Cardiac muscle cell (in vitro differentiated cells and primary cell): ENCODE data around the gene HLA-DMB. TPM values are rescaled to one million over a fixed set of nuclear protein-coding genes. Genes with fewer than 3 reads are reported as not detected.

Experiments
- DNase-seq, 2 donors: peaks; one replicate each; pipeline versions ENCODE4 v3.0.0 to v3.0.0-alpha.2; 2010 to 2017; ENCODE audit warnings: low read depth in 1 of 2, low spot score in 1 of 2
- H3K27ac ChIP-seq: fragments of 200-600 bp; sonication (generic); 2 replicates; pipeline ENCODE4 v1.5.1; 2016
- H3K27me3 ChIP-seq: fragments of 200-600 bp; sonication (generic); 2 replicates; pipeline ENCODE4 v1.6.0; 2016; ENCODE audit warnings: control low read depth
- H3K36me3 ChIP-seq: fragments of 200-600 bp; sonication (generic); 2 replicates; pipeline ENCODE4 v1.5.1; 2016; ENCODE audit warnings: control low read depth
- H3K4me1 ChIP-seq: fragments of 200-600 bp; sonication (generic); 2 replicates; pipeline ENCODE4 v1.8.1; 2017; ENCODE audit warnings: low read depth, mild to moderate bottlenecking, mixed run types
- H3K4me3 ChIP-seq: fragments of 200-600 bp; sonication (generic); 2 replicates; pipeline ENCODE4 v1.5.1; 2016; ENCODE audit warnings: mild to moderate bottlenecking
- H3K9me3 ChIP-seq: fragments of 200-600 bp; sonication (generic); 2 replicates; pipeline ENCODE4 v1.5.1; 2017; ENCODE audit warnings: low read depth, mild to moderate bottlenecking, control low read depth
- CTCF ChIP-seq: IDR thresholded peaks from 2 replicates; pipeline ENCODE4 v1.5.1; 2012; ENCODE audit warnings: low read depth, mild to moderate bottlenecking, low read length
- polyA plus RNA-seq: library from polyadenylated mRNA; unstranded; fragments of >200 nt; fragmentation: Nextera tagmentation; extraction: Ambion mirVana; gene quantifications from 2 replicates; pipeline ENCODE4 v1.2.1, GENCODE V29; 2016
- total RNA-seq: library from RNA; depleted of rRNA; stranded (reverse); fragments of >200 nt; gene quantifications from 2 replicates; pipeline ENCODE4 v1.2.3, GENCODE V29; 2016

The HLA-DMB gene
- total and polyA plus RNA-seq, 2 experiments from 2014 or later: not detected

- no peak overlapping the region for H3K4me3 ChIP-seq
- no peak for TF ChIP-seq CTCF
- no peak overlapping the region for H3K27ac ChIP-seq
- peaks cover 4% of the 10 kb centered on the region for H3K27me3 ChIP-seq
- no peaks in the 10 kb centered on the region for H3K36me3 ChIP-seq
- no peak for DNase-seq
- no peaks in the 10 kb centered on the region for H3K9me3 ChIP-seq
- no peaks in the 10 kb centered on the region for H3K4me1 ChIP-seq
These were observed 52.3 kb downstream of the HLA-DMB start for GRCh38 chr6:32888576-32888975.

- H3K27ac ChIP-seq: no peak overlapping the region
- no peak for DNase-seq
- H3K4me3 ChIP-seq: no peak overlapping the region
- no peak for TF ChIP-seq CTCF
- H3K36me3 ChIP-seq: no peaks in the 10 kb centered on the region
- H3K9me3 ChIP-seq: no peaks in the 10 kb centered on the region
- H3K27me3 ChIP-seq: peaks cover 4% of the 10 kb centered on the region
- no peaks in the 10 kb centered on the region for H3K4me1 ChIP-seq
These were observed 53.2 kb downstream of the HLA-DMB start for GRCh38 chr6:32887616-32888015.

- Histone ChIP-seq H3K36me3 (no peaks in the 10 kb centered on the region), H3K27ac (no peak overlapping the region), H3K4me3 (no peak overlapping the region), H3K9me3 (no peaks in the 10 kb centered on the region), H3K4me1 (no peaks in the 10 kb centered on the region), H3K27me3 (peaks cover 4% of the 10 kb centered on the region)
- no peak for TF ChIP-seq CTCF
- peak; percentile 4 to 76 for DNase-seq
These were observed 54.0 kb downstream of the HLA-DMB start for GRCh38 chr6:32886681-32887383.

GRCh38 chr6:32885698-32886286 lies 55.0 kb downstream of the HLA-DMB start:
- H3K9me3 ChIP-seq: no peaks in the 10 kb centered on the region
- peak; percentile 81 to 84 for DNase-seq
- peak; percentile 49 for TF ChIP-seq CTCF

More at GRCh38 chr6:32885698-32886286, 55.0 kb downstream of the HLA-DMB start:
- Histone ChIP-seq H3K4me1 (no peaks in the 10 kb centered on the region), H3K36me3 (no peaks in the 10 kb centered on the region), H3K27ac (no peak overlapping the region), H3K27me3 (peaks cover 4% of the 10 kb centered on the region), H3K4me3 (no peak overlapping the region)

Other genes starting within 250 kb of the HLA-DMB start
- not detected in 2 replicates for gene HLA-DQA2, start 199.6 kb downstream of the HLA-DMB start, total RNA-seq
- gene HLA-DQA2, start 199.6 kb downstream of the HLA-DMB start, polyA plus RNA-seq: not detected in 2 replicates
- gene HLA-DQB2, start 177.5 kb downstream of the HLA-DMB start, total RNA-seq: not detected in 2 replicates
- gene HLA-DQB2, start 177.5 kb downstream of the HLA-DMB start, polyA plus RNA-seq: not detected in 2 replicates
- not detected in 2 replicates for gene HLA-DOB, start 124.0 kb downstream of the HLA-DMB start, total RNA-seq
- gene HLA-DOB, start 124.0 kb downstream of the HLA-DMB start, polyA plus RNA-seq: not detected in 2 replicates
- 2.6 and 5.1 TPM in 2 replicates for gene TAP2, start 102.3 kb downstream of the HLA-DMB start, total RNA-seq
- gene TAP2, start 102.3 kb downstream of the HLA-DMB start, polyA plus RNA-seq: 2.1 and 2.5 TPM in 2 replicates
- gene PSMB8, start 97.0 kb downstream of the HLA-DMB start, total RNA-seq: 0.21 and 0.42 TPM in 2 replicates
- 0.57 and 0.66 TPM in 2 replicates for gene PSMB8, start 97.0 kb downstream of the HLA-DMB start, polyA plus RNA-seq
- gene TAP1, start 87.3 kb downstream of the HLA-DMB start, total RNA-seq: 6.8 and 11.6 TPM in 2 replicates
- 11.2 and 12.6 TPM in 2 replicates for gene TAP1, start 87.3 kb downstream of the HLA-DMB start, polyA plus RNA-seq
- gene PSMB9, start 86.8 kb downstream of the HLA-DMB start, total RNA-seq: 2.0 and 4.5 TPM in 2 replicates
- gene PSMB9, start 86.8 kb downstream of the HLA-DMB start, polyA plus RNA-seq: 5.9 and 11.0 TPM in 2 replicates
- gene HLA-DMA, start 12.1 kb upstream of the HLA-DMB start, total RNA-seq: 1.8 and 2.9 TPM in 2 replicates
- 3.7 and 6.9 TPM in 2 replicates for gene HLA-DMA, start 12.1 kb upstream of the HLA-DMB start, polyA plus RNA-seq
- 167 and 232 TPM in 2 replicates for gene BRD2, start 27.6 kb upstream of the HLA-DMB start, total RNA-seq
- gene BRD2, start 27.6 kb upstream of the HLA-DMB start, polyA plus RNA-seq: 137 and 166 TPM in 2 replicates
- gene HLA-DOA, start 68.6 kb upstream of the HLA-DMB start, total RNA-seq: 0.25 and 0.74 TPM in 2 replicates
- 0.57 TPM in 1 of 2 replicates, not detected in the other for gene HLA-DOA, start 68.6 kb upstream of the HLA-DMB start, polyA plus RNA-seq
- 0.21 and 1.1 TPM in 2 replicates for gene HLA-DPA1, start 132.6 kb upstream of the HLA-DMB start, total RNA-seq
- 1.2 and 1.9 TPM in 2 replicates for gene HLA-DPA1, start 132.6 kb upstream of the HLA-DMB start, polyA plus RNA-seq
- gene HLA-DPB1, start 135.0 kb upstream of the HLA-DMB start, total RNA-seq: 14.3 and 26.1 TPM in 2 replicates
- 8.6 and 11.1 TPM in 2 replicates for gene HLA-DPB1, start 135.0 kb upstream of the HLA-DMB start, polyA plus RNA-seq